Activated CD4-positive, CD25-positive, alpha-beta regulatory T cell treated with anti-CD3 and anti-CD28 coated beads, Interleukin-2, amount 50 U/mL, for 16 hours (primary cell): ENCODE measurements around the gene DNAH9.

Source experiments
- DNase-seq: peaks from one replicate; pipeline ENCODE4 v3.0.0-alpha.2; 2020; ENCODE audit warnings: low read depth, low spot score

DNAH9 gene

GRCh38 chr17:11644265-11645212, 46.3 kb downstream of the DNAH9 start:
- DNase-seq = peak; percentile 4

DNA sequence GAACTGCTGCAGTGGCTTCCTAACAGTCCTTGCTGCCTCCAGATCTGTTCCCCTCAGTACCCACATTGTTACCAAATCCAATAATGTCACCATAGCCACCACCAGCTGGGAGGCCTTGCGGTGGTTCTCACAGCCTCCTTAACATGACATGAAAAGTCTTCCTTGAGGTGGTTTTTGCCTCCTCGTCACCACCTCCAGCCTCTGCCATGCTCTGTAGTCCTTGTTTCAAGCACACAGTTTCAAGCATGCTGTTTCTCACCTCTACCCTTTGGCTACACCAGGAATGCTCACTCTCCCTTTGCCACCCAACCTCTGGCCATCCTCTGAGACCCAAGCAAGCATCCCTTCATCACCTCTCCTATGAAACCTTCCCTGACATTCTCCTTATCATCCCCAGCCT, 47.2 kb downstream of the DNAH9 start:
- no peak for DNase-seq

- DNase-seq = no peak
These were observed 52.8 kb downstream of the DNAH9 start for GRCh38 chr17:11651089-11651488.

GRCh38 chr17:11668618-11669017, 70.3 kb downstream of the DNAH9 start:
- no peak for DNase-seq

GRCh38 chr17:11671126-11671525, 72.9 kb downstream of the DNAH9 start:
- no peak for DNase-seq

- no peak for DNase-seq
These were observed 84.4 kb downstream of the DNAH9 start for GRCh38 chr17:11682646-11683045.

- DNase-seq = no peak
These were observed 92.4 kb downstream of the DNAH9 start for GRCh38 chr17:11690681-11691080.

- DNase-seq = no peak
These were observed 94.4 kb downstream of the DNAH9 start for GRCh38 chr17:11692688-11693087.

DNA sequence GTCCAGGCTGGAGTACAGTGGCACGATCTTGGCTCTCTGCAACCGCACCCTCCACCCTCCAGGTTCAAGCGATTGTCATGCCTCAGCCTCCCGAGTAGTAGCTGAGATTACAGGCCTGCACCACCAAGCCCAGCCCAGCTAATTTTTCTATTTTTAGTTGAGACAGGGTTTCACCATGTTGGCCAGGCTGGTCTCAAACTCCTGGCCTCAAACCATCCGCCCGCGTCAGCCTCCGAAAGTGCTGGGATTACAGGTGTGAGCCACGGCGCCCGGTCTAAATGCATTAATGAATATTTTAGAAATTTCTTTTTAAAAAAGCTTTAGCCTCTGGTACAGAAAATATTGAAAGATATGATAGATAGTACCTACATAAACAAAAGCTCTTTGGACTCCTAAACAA, 95.0 kb downstream of the DNAH9 start:
- DNase-seq = no peak

- no peak for DNase-seq
These were observed 102.4 kb downstream of the DNAH9 start for GRCh38 chr17:11700668-11701067.

- no peak for DNase-seq
These were observed 103.6 kb downstream of the DNAH9 start for GRCh38 chr17:11701911-11702310.

DNA sequence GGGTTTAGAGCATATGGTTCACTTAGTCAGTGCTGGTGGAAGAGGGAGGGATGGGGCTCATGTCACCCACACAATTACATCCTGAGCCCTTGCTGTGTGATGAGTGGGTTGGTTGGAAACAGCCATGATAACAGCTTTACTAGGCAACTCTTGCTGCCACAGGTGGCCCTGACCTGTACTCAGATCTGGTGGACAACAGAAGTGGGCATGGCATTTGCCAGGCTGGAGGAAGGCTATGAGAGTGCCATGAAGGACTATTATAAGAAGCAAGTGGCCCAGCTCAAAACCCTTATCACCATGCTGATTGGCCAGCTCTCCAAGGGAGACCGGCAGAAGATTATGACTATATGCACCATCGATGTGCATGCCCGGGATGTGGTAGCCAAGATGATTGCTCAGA, 105.8 kb downstream of the DNAH9 start:
- DNase-seq = no peak

DNA sequence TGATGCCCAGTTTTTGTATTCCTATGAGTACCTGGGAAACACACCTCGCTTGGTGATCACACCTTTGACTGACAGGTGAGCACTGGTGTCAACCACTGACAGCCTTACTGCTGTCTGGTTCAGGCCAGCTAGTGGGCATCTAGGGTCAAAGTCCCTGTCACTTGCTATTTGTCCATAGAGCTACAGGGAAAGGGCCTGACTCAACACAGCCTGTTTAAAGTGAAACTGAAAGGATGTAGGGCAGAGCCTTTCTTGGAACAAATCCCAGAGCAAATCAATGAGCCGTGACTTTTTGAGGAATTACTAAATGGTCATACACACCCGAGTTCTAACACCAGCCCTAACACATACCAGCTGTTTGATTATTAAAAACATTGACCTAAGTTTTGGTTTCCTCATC, 106.8 kb downstream of the DNAH9 start:
- DNase-seq = no peak

GRCh38 chr17:11707586-11707985, 109.3 kb downstream of the DNAH9 start:
- DNase-seq = no peak

DNA sequence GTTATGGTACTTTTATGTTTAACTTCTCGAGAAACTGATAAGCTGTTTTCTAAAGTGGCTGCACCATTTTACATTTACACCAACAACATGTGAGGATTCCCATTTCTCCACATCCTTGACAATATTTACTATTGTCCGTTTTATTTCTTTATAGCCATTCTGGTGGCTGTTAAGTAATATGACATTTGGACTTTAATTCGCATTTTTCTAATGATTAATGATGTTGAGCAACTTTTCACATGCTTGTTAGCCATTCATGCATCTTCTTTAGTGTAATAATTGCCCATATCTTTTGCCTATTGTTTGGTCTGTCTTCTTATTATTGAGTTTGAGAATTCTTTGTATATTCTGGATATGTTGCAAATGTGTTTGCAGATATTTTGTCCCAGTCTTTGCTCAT, 114.2 kb downstream of the DNAH9 start:
- no peak for DNase-seq

GRCh38 chr17:11719203-11719602, 120.9 kb downstream of the DNAH9 start:
- no peak for DNase-seq

GRCh38 chr17:11719856-11720255, 121.6 kb downstream of the DNAH9 start:
- no peak for DNase-seq

GRCh38 chr17:11720816-11721215, 122.5 kb downstream of the DNAH9 start:
- no peak for DNase-seq

GRCh38 chr17:11730747-11731146, 132.5 kb downstream of the DNAH9 start:
- no peak for DNase-seq

DNA sequence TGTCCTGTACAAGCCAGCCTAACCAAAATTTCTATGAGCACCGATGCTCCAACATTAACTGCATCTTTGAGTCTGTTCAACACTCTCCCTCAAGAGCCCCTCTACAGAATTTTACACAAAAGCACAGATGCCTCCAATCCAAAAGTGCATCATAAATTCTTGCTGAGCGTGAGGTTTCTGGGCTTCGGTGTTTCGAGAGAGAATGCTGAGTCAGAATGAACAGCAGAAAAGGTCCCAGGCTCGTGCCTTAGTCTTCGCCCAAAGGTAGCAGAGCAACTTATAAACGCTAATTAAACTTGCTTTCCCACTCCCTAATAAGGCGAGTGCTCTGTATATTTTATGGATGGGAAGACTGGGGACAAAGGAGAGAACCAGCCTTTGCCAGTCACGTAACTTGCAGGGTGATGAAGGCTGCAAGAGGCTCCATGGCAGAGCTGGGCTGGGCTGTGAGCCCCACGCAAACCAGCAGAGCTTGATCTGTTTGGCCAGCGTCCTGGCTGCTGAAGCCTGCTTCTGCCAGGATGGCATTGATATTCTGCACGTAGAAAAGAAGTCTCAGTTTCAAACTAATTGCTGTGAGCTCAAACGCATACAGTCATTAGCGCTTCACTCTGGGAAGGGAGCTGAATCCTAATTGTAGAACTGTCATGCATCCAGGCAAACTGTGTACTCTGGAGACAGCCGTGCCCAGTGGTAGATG, 138.5 kb downstream of the DNAH9 start:
- DNase-seq = no peak

- DNase-seq = no peak
These were observed 139.0 kb downstream of the DNAH9 start for GRCh38 chr17:11737313-11737679.

- DNase-seq = no peak
These were observed 139.9 kb downstream of the DNAH9 start for GRCh38 chr17:11738151-11738550.

DNA sequence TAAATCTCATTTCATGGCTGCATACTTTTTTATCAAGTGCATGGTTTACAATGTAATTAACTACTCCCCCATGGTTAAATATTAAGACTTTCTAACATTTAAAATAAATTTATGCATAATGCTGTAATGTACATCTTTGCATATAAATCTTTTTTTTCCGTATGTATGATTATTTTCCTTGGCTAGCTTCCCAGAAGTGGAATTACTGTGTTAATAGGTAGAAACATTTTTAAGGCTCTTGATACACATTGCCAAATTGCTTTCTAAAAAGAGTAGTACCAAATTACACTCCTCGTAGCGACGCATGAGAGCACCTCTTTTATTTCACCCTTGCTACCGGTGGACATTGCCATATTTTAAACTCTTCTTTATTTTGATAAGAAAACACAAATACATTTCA, 141.1 kb downstream of the DNAH9 start:
- DNase-seq = no peak
